Activated CD8-positive, alpha-beta memory T cell treated with anti-CD3 and anti-CD28 coated beads, Interleukin-2, amount 50 U/mL, for 48 hours (primary cell): Measurements from ENCODE around the gene CST4.
"Not testable (repeated sequence)": the region's sequence is repeated elsewhere in the genome, so short reads cannot be mapped to it uniquely, and the experiment has no call there.

Experiments used
- DNase-seq: peaks from one replicate; pipeline ENCODE4 v3.0.0-alpha.2; 2020

CST4 gene, protein sequence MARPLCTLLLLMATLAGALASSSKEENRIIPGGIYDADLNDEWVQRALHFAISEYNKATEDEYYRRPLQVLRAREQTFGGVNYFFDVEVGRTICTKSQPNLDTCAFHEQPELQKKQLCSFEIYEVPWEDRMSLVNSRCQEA

DNA sequence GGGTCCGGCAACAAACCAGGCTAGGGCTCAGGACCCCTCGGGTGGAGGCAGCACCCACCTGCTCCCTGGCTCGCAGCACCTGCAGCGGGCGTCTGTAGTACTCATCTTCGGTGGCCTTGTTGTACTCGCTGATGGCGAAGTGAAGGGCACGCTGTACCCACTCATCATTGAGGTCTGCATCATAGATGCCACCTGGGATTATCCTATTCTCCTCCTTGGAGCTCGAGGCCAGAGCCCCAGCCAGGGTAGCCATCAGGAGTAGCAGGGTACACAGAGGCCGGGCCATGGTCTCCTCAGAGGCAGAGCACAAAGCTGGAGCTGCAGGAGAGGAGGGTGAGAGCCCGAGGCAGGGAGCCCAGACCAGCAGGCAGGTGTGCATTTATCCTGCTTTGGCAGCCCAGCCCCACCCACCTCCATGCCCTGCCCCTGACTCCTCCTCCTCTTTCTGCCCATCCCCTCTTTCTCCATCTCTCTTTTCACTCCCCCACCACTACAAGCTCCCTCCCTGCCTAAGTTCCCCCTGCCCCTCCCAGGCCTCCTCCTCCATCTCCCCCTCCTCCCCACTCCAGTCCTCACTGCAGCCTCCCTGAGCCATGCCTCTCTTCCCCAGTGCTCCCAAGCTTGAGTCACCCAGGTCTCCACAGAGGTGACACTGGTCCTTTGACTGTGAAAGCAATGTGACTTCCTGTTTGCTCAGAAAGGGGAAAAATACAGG is at the start of gene CST4:
TSS of gene CST4 (minus strand) at position 355 of the 715 bp plus-strand sequence. CDS start at position 286, 69 bp downstream.
- DNase-seq: not testable (repeated sequence)

DNA sequence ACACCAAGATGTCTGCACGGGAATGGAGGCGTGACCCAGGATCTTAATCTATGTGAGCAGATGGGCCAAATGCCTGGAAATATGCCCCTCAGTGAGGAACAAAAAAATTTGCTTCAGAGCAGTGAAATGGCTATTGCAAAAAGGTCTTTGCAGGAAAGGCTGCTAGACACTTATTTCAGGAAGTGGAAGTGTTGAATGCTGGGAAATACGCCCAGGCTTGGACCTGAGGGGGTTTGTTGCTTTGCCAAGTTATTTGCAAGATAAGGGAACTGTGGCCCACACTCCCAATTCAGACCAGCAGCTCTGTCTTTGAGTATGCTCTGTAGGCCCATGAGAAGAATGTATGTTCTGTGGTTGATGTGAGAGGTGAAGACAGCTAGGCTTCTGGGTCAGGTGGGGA is 46.6 kb upstream of the CST4 start:
- DNase-seq: not testable (repeated sequence)

DNA sequence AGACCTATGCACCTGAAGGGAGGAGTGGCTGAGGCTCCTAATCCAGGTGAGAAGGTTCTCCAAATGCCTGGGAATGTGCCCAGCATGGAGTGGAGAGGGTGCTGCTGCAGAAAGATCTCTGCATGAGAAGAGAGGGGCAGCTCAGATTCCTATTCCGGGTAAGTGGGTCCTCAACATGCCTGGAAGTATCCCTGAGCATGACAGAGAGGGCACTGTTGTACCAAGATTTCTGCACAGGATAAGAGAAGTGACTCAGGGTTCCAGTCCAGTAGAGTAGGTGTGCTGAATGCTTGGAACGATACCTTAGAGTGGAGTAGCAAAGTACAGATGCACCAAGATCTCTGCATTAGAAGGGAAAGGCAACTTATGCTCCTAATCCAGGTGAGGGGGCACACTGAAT is 46.1 kb upstream of the CST4 start:
- not testable (repeated sequence) for DNase-seq

DNA sequence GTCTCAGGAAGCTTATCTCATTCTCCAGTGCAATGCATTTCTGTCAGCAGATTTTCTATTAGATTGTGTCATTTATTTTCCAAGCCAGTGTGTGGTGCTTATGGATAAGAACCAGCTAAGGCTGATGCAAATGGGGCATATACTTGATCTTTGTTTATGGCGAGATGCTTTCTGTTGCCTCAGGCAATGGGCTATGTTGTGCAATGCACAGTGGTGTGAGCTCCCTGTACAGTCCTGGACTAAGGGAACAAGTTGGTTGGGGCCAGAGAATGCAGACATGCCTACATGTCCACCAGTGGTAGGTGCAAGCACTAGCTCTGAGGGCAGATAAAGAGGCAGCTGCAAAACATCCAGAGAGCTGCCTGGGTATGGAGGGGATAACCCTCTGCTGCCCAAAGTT is 45.6 kb upstream of the CST4 start:
- not testable (repeated sequence) for DNase-seq

DNA sequence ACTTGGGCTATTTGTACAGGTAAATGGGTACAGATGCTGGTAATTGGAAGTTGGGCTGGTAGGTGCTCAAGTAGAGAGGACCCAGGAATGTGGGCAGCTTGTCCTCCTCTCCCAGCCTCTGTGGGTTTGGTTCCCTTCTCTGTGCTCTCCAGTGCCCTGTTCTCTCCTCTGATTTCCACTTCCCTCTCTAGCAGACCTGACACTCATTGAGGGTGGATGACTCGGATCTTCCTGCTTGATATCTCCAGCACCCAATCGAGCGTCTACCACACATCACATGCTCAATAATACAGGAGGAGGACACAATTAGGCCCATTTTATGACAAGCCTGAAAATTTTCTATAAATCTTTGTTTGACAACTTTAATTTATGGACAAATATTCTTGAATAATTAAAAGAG is 38.2 kb upstream of the CST4 start:
- DNase-seq: no peak

GRCh38 chr20:23725102-23725501 is 36.3 kb upstream of the CST4 start:
- no peak for DNase-seq

- DNase-seq: peak; percentile 55
Observed at GRCh38 chr20:23723659-23724307, 34.9 kb upstream of the CST4 start.

DNA sequence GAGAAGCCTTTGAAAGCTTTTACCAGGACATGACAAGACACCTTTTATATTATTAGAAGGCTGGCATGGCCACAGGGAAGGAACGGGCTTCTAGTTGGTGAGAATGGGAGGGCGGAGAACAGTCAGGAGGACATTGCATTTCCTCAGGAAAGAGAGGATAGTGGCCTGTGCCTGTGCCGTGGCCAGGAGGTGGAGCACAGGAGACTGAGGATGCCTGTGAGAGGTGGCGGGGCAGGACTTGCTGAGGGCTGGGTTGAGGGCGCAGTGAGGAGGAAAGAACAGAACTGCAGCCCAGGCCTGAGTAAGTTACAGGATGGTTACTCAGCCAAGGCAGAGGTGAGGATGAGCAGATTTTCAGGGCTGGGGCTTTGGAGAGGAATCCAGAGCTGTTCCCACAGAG is 34.0 kb upstream of the CST4 start:
- not testable (repeated sequence) for DNase-seq

DNA sequence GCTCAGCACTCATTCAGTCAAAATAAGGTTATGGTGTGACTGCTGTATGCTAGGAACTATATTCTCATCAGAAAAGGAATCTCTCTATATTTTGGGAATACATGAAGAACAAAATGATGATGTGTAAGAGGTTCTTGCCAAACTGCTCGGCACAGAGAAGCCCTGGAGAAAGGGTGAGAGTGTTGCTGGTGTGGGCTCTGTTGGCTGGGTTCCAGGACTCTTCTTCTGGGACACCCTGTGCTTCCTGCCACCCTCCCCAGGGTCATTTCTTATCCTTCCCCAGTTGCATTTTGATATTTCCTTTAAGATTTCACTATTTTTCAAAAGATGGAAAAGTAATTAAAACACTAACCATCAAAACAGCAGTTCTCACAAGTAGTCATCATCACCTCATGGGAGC is 33.1 kb upstream of the CST4 start:
- no peak for DNase-seq

- not testable (repeated sequence) for DNase-seq
Observed at GRCh38 chr20:23719351-23719750, 30.5 kb upstream of the CST4 start.

GRCh38 chr20:23711778-23712177 is 22.9 kb upstream of the CST4 start:
- not testable (repeated sequence) for DNase-seq

DNA sequence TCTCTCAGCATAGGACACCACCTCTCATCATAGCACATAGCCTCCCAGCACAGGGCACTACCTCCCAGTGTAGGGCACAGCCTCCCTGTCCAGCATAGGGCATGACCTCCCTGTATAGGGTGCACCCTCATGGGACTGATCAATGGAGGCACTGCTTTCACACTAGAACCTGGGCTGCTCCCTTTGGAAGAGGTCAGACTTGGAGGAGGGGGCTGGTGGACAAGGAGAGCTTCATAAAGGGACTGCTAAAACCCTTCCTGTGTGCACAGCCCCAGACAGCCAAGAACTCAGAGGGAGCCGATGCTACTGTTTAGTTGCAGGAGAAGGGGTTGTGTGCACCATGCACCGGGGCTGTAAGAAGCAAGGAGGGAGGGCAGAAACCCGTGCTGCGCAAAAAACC is 21.9 kb upstream of the CST4 start:
- DNase-seq: no peak

- DNase-seq: no peak
Observed at GRCh38 chr20:23705895-23706294, 17.1 kb upstream of the CST4 start.

- no peak for DNase-seq
Observed at GRCh38 chr20:23702021-23702420, 13.2 kb upstream of the CST4 start.

GRCh38 chr20:23700931-23701330 is 12.1 kb upstream of the CST4 start:
- DNase-seq: no peak

GRCh38 chr20:23697947-23698346 is 9.1 kb upstream of the CST4 start:
- no peak for DNase-seq

DNA sequence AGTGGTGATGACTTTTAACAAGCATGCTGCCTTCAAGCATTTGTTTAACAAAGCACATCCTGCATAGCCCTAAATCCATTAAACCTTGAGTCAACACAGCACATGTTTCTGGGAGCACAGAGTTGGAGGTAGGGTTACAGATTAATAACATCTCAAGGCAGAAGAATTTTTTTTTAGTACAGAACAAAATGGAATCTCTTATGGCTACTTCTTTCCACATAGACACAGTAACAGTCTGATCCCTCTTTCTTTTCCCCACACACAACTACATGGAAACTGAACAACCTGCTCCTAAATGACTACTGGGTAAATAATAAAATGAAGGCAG is 6.2 kb upstream of the CST4 start:
- DNase-seq: not testable (repeated sequence)

- DNase-seq: not testable (repeated sequence)
Observed at GRCh38 chr20:23694178-23695067, 5.6 kb upstream of the CST4 start.

GRCh38 chr20:23692725-23693619 is 4.1 kb upstream of the CST4 start:
- DNase-seq: not testable (repeated sequence)

DNA sequence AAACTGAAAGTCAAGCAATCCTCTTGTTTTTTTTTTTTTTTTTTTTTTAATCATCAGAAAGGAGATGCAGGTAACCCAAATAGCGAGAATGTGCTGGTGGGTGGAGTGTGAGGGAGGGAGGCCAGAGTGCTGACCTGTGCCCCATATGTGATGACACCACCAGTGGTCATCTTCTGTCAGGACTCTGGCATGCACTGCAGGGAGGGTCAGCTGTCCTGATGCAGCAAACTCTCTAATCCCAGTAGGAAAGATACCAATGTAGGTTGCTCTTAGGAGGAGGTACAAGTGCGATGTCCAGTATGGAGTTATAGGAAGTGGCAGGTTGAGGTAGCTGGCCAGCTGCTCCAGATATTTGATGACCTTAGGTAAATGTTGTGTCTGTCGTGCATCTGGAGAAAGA is 2.8 kb upstream of the CST4 start:
- no peak for DNase-seq

DNA sequence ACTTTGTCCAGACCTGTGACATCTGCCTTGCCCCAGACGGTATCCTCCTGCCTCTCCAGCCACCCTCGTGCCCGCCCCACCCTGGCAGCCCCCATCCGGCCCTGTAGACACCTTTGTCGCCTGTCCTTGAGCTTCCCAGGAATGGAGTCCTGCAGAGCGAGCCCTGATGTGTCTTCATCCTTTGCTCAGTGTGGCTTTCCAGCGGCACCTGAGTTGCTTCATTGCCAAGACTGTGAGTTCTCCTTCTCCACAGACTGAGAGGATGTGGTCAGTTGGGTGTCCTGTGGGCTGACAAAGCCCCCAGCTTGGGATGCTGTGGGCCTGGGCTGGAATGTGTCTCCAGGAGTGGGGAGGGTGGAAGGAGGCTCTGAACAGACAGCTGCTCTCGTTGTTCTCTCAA is 1.7 kb upstream of the CST4 start:
- DNase-seq: no peak

DNA sequence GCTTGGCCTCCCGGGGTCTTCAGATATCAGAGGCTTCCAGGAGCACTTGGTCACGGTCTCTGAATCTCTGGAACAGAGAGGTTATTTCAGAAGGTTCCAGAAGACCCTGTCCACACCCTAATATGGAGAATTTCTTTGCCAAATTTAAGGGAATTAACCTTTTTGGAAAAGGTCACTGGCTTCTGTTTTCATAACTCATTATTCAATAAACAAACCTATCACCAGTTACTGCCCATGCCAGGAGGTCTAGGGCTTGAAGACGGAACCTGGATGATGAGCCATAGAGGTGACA is 507 bp upstream of the CST4 start:
- no peak for DNase-seq

- no peak for DNase-seq
Observed at GRCh38 chr20:23687986-23688385, 852 bp downstream of the CST4 start.
